HG03571 (cell line): ENCODE data around the gene SPATA22.
"Not testable (repeated sequence)": the region's sequence is repeated elsewhere in the genome, so short reads cannot be mapped to it uniquely, and the experiment has no call there.

Experiments used
- ATAC-seq: cut with Tn5 transposase; IDR thresholded peaks from one replicate; pipeline ENCODE4 v1.9.1; 2021; ENCODE audit not compliant: unreplicated experiment

Gene SPATA22

GRCh38 chr17:3471599-3471998 lies at the start of gene SPATA22:
Gene SPATA22, minus strand, starts transcription at chr17:3471819. Its CDS starts 2,494 bp downstream, at chr17:3469325.
- no peak for ATAC-seq

- not testable (repeated sequence) for ATAC-seq
Observed at GRCh38 chr17:3519472-3519871, 47.9 kb upstream of the SPATA22 start.

GRCh38 chr17:3514873-3515272 lies 43.3 kb upstream of the SPATA22 start:
- no peak for ATAC-seq

GRCh38 chr17:3514167-3514566 lies 42.5 kb upstream of the SPATA22 start:
- not testable (repeated sequence) for ATAC-seq

- ATAC-seq, result no peak
Observed at GRCh38 chr17:3513305-3514035, 41.9 kb upstream of the SPATA22 start.

- ATAC-seq, result no peak
Observed at GRCh38 chr17:3512505-3513171, 41.0 kb upstream of the SPATA22 start.

- ATAC-seq, result no peak
Observed at GRCh38 chr17:3511852-3512504, 40.4 kb upstream of the SPATA22 start.

- ATAC-seq, result no peak
Observed at GRCh38 chr17:3510090-3510489, 38.5 kb upstream of the SPATA22 start.

GRCh38 chr17:3507869-3508268 lies 36.2 kb upstream of the SPATA22 start:
- ATAC-seq, result no peak

- ATAC-seq, result no peak
Observed at GRCh38 chr17:3507071-3507470, 35.5 kb upstream of the SPATA22 start.

- ATAC-seq, result no peak
Observed at GRCh38 chr17:3506054-3506453, 34.4 kb upstream of the SPATA22 start.

- no peak for ATAC-seq
Observed at GRCh38 chr17:3505008-3505407, 33.4 kb upstream of the SPATA22 start.

- no peak for ATAC-seq
Observed at GRCh38 chr17:3503285-3503684, 31.7 kb upstream of the SPATA22 start.

GRCh38 chr17:3502466-3502865 lies 30.8 kb upstream of the SPATA22 start:
- ATAC-seq, result no peak

- no peak for ATAC-seq
Observed at GRCh38 chr17:3501344-3501743, 29.7 kb upstream of the SPATA22 start.

- no peak for ATAC-seq
Observed at GRCh38 chr17:3497101-3497500, 25.5 kb upstream of the SPATA22 start.

GRCh38 chr17:3485481-3486068 lies 14.0 kb upstream of the SPATA22 start:
- ATAC-seq, result no peak

GRCh38 chr17:3482852-3483251 lies 11.2 kb upstream of the SPATA22 start:
- ATAC-seq, result no peak

GRCh38 chr17:3479988-3480387 lies 8.4 kb upstream of the SPATA22 start:
- ATAC-seq, result no peak

GRCh38 chr17:3475812-3476610 lies 4.4 kb upstream of the SPATA22 start, which contains the start of gene ASPA:
Gene ASPA, plus strand, starts transcription at chr17:3475997. Its CDS starts 163 bp downstream, at chr17:3476160.
- ATAC-seq, result no peak

GRCh38 chr17:3475251-3475685 lies 3.6 kb upstream of the SPATA22 start:
- no peak for ATAC-seq
